GM12878 (cell line): ENCODE data around the gene MAPK8. TPM values are rescaled to one million over a fixed set of nuclear protein-coding genes. Genes with fewer than 3 reads are reported as not detected.

Experiments used
- ATAC-seq: fragments of 200-7000 bp; cut with Tn5 transposase; 3 replicates; pipeline ENCODE4 v1.9.1; 2020; ENCODE audit warnings: mild to moderate bottlenecking, moderate library complexity
- BruUV-seq: library from RNA; stranded (reverse); fragments of 400-500 nt; replicated peaks from 2 replicates; lab custom pipeline; 2021; lab: Mats Ljungman, UMichigan
- CTCF ChIA-PET: fragments of 300-600 bp; sonication (Branson Sonifier 250); formaldehyde crosslinking; extraction: SDS; loops from one replicate; lab custom pipeline; 2021; ENCODE audit warnings: inconsistent platforms; lab: Yijun Ruan, JAX
- POLR2A ChIA-PET: fragments of 350-600 bp; formaldehyde crosslinking; extraction: SDS; loops from one replicate; lab custom pipeline; 2021; ENCODE audit warnings: inconsistent platforms; lab: Charles Lee
- RAD21 ChIA-PET: fragments of 300-600 bp; sonication (Branson Sonifier 250); formaldehyde crosslinking; loops from one replicate; lab custom pipeline; 2023; ENCODE audit warnings: antibody characterized with exemption; ENCODE audit not compliant: unreplicated experiment; lab: Charles Lee
- SMC1A ChIA-PET: fragments of 300-600 bp; sonication (Branson Sonifier 250); formaldehyde crosslinking; loops from one replicate; lab custom pipeline; 2023; ENCODE audit not compliant: unreplicated experiment, uncharacterized antibody; lab: Charles Lee
- DNase-seq: peaks from one replicate; pipeline ENCODE4 v3.0.0-alpha.2; 2011; ENCODE audit warnings: low read depth, low spot score
- FAIRE-seq: peaks from 3 replicates; lab custom pipeline; 2011; peaks lifted over from hg19 to GRCh38; lab: Jason Lieb, UNC
- H2AFZ ChIP-seq: 2 replicates; pipeline ENCODE4 v1.6.0; 2011; ENCODE audit warnings: low read depth, low read length, control low read depth; ENCODE audit not compliant: control insufficient read depth
- H3K27ac ChIP-seq: 2 replicates; pipeline ENCODE4 v1.5.1; 2011; ENCODE audit warnings: control low read depth; ENCODE audit not compliant: control insufficient read depth, insufficient read depth
- H3K27me3 ChIP-seq, 2 experiments: replicated peaks in 1 of 2; 2 replicates each; pipeline versions ENCODE4 v1.6.0 to v1.6.1; 2011; ENCODE audit warnings: low read length in 1 of 2; ENCODE audit not compliant: control insufficient read depth in 2 of 2, insufficient read depth in 2 of 2
- H3K36me3 ChIP-seq, 2 experiments: 2 replicates each; pipeline ENCODE4 v1.5.1; 2011; ENCODE audit warnings: low read length in 1 of 2; ENCODE audit not compliant: control insufficient read depth in 2 of 2, insufficient read depth in 2 of 2
- H3K4me1 ChIP-seq: 2 replicates; pipeline ENCODE4 v1.6.1; 2011; ENCODE audit warnings: mild to moderate bottlenecking, low read length, moderate library complexity, mixed read lengths; ENCODE audit not compliant: control insufficient read depth, insufficient read depth
- H3K4me2 ChIP-seq: 2 replicates; pipeline ENCODE4 v1.6.0; 2011; ENCODE audit warnings: control low read depth; ENCODE audit not compliant: control insufficient read depth, insufficient read depth
- H3K4me3 ChIP-seq: fragments of 200-600 bp; sonication (generic); 2 replicates; pipeline ENCODE4 v1.5.1; 2016
- H3K79me2 ChIP-seq: 2 replicates; pipeline ENCODE4 v1.6.0; 2011; ENCODE audit warnings: low read length; ENCODE audit not compliant: control insufficient read depth, insufficient read depth
- H3K9ac ChIP-seq: 2 replicates; pipeline ENCODE4 v1.8.0; 2011; ENCODE audit warnings: low read length, control low read depth, mixed read lengths; ENCODE audit not compliant: control insufficient read depth, insufficient read depth
- H3K9me3 ChIP-seq: replicated peaks from 3 replicates; pipeline ENCODE4 v1.5.1; 2011; ENCODE audit warnings: mild to moderate bottlenecking, low read length; ENCODE audit not compliant: control insufficient read depth, insufficient read depth
- H4K20me1 ChIP-seq: 2 replicates; pipeline ENCODE4 v1.6.0; 2011; ENCODE audit not compliant: control insufficient read depth, insufficient read depth
- IRF4 ChIP-seq: IDR thresholded peaks from 2 replicates; pipeline ENCODE4 v1.6.1; 2011; ENCODE audit warnings: low read depth, low read length
- NBN ChIP-seq: fragments of 450-650 bp; IDR thresholded peaks from 2 replicates; pipeline ENCODE4 v1.6.1; 2016
- NFIC ChIP-seq: IDR thresholded peaks from 2 replicates; pipeline ENCODE4 v1.6.1; 2012; ENCODE audit warnings: low read depth, mild to moderate bottlenecking, inconsistent platforms, low read length, moderate library complexity
- NFXL1 ChIP-seq: fragments of 450-650 bp; IDR thresholded peaks from 2 replicates; pipeline ENCODE4 v1.6.1; 2017; ENCODE audit warnings: antibody characterized with exemption, mild to moderate bottlenecking, borderline replicate concordance
- RELA ChIP-seq: fragments of 450-650 bp; IDR thresholded peaks from 2 replicates; pipeline ENCODE4 v1.8.0; 2014; ENCODE audit warnings: borderline replicate concordance; ENCODE audit not compliant: partially characterized antibody
- YBX1 ChIP-seq: fragments of 450-650 bp; IDR thresholded peaks from 2 replicates; pipeline ENCODE4 v1.6.1; 2016; ENCODE audit warnings: antibody characterized with exemption
- ZBED1 ChIP-seq: IDR thresholded peaks from 2 replicates; pipeline ENCODE4 v1.6.1; 2016; ENCODE audit warnings: borderline replicate concordance
- ZNF592 ChIP-seq: fragments of 450-650 bp; IDR thresholded peaks from 2 replicates; pipeline ENCODE4 v1.6.1; 2017; ENCODE audit warnings: mild to moderate bottlenecking, moderate library complexity
- ZNF622 ChIP-seq: fragments of 450-650 bp; IDR thresholded peaks from 2 replicates; pipeline ENCODE4 v1.6.1; 2017; ENCODE audit warnings: mild to moderate bottlenecking, inconsistent platforms
- ZSCAN29 ChIP-seq: fragments of 450-650 bp; IDR thresholded peaks from 2 replicates; pipeline ENCODE4 v1.6.1; 2017; ENCODE audit warnings: mild to moderate bottlenecking, moderate library complexity
- WGBS: methylation state at CpG from one replicate; pipeline ENCODE4 v1.1.6; 2016; ENCODE audit warnings: low lambda C conversion rate; ENCODE audit not compliant: insufficient replicate concordance, insufficient coverage; ENCODE audit errors: missing lambda C conversion rate; 5-methylcytosine and 5-hydroxymethylcytosine counted together
- in situ Hi-C: fragments of 300-500 bp; cut with MboI; formaldehyde crosslinking; loops from 9 replicates; pipeline ENCODE4 v1.14.3; 2018; ENCODE audit warnings: mixed read lengths
- intact Hi-C: fragments of 100-400 bp; cut with micrococcal nuclease; formaldehyde crosslinking; loops from one replicate; pipeline ENCODE4 v1.14.2; 2022; ENCODE audit not compliant: unreplicated experiment
- polyA plus RNA-seq, 11 experiments: library from polyadenylated mRNA; depleted of rRNA in 4 of 11; unstranded in 6 of 11; stranded (reverse) in 5 of 11; fragments of >200 nt; fragmentation: Nextera tagmentation in 4 of 11; fragmentation: Illumina TruSeq in 1 of 11; extraction: Ambion mirVana in 4 of 11; extraction: Trizol in 1 of 11; gene quantifications; 1 replicate in 1 of 11; 2 replicates in 10 of 11; pipeline versions ENCODE4 v1.2.1 to v1.2.3, GENCODE V29; 2011 to 2016; ENCODE audit warnings: inconsistent platforms in 2 of 11, missing spikeins in 2 of 11, low read depth in 1 of 11
- total RNA-seq, 4 experiments: library from RNA; depleted of rRNA in 3 of 4; stranded (reverse); fragments of >200 nt in 3 of 4; fragmentation: Illumina TruSeq in 1 of 4; extraction: Trizol in 1 of 4; gene quantifications; 2 replicates each; pipeline versions ENCODE4 v1.2.1 to v1.2.3, GENCODE V29; 2013 to 2021

The MAPK8 gene
- total and polyA plus RNA-seq, 10 of the 15 experiments (the other 5 are each of a cell fraction or from before 2014, with no cell fraction given): 3.9 to 102 (median 40.0) TPM

DNA sequence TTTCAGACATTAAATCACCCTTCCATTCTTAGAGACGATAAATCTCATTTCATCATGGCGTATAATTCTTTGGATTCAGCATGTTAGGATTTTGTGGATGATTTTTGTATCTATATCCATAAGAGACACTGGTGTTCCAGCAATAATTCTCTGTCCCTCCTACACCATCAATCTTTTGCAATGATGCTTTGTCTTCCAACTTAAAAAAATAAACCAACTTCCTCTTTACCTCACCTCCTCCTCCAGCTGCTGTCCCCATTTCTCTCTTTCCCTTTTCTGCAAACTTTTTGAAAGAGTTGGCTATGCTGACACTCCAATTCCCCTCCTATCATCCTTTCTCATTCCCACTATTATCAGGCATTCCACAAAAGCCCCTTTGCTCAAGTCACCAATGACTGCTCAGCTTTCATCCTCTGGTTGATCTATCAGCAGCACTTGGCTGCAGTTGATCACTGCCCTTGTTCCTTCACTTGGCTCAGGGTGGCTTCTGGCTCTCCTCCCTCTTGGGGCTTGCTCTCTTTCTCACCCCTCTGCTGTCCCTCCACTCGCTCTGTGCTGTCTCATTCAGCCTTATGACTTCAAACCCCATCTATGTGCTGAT is 168.4 kb downstream of the MAPK8 start:
- Histone ChIP-seq H3K4me1 (no peaks in the 10 kb centered on the region), H3K9ac (no peak overlapping the region), H3K79me2 (no peaks in the 10 kb centered on the region), H2AFZ (no peak overlapping the region), H3K4me2 (no peak overlapping the region), H3K36me3 (no peaks in the 10 kb centered on the region), H3K27me3 (no peaks in the 10 kb centered on the region; a peak in 1 of 4 replicates), H3K27ac (no peak overlapping the region), H3K4me3 (no peak overlapping the region), H3K9me3 (no peaks in the 10 kb centered on the region), H4K20me1 (no peaks in the 10 kb centered on the region)
- RAD21 ChIA-PET: no interaction called here
- CTCF ChIA-PET: no interaction called here
- in situ Hi-C loops: no loop called here
- 62% methylated on average over 3 of the region's 3 CpGs for WGBS
- SMC1A ChIA-PET: no interaction called here
- no TSS peak for BruUV-seq
- no peak for DNase-seq
- no peak for FAIRE-seq
- intact Hi-C loops: no loop called here
- TF ChIP-seq RELA: no peak
- ATAC-seq: no peak
- POLR2A ChIA-PET: no interaction called here

- no peak for TF ChIP-seq ZSCAN29
- TF ChIP-seq ZNF622: no peak
- TF ChIP-seq ZNF592: no peak
- TF ChIP-seq RELA: no peak
- TF ChIP-seq NFIC: no peak
- TF ChIP-seq NFXL1: no peak
- no peak for TF ChIP-seq IRF4
- TF ChIP-seq NBN: no peak
- no peak for TF ChIP-seq ZBED1
- no peak for TF ChIP-seq YBX1
- TF ChIP-seq, all 136 proteins: peak for 0
- in situ Hi-C loops (no loop called here), intact Hi-C loops (no loop called here)
- ATAC-seq: no peak
- Histone ChIP-seq H3K4me3 (no peak overlapping the region), H2AFZ (no peak overlapping the region), H3K36me3 (no peaks in the 10 kb centered on the region), H4K20me1 (no peaks in the 10 kb centered on the region), H3K79me2 (no peaks in the 10 kb centered on the region), H3K4me1 (no peaks in the 10 kb centered on the region), H3K9ac (no peak overlapping the region), H3K4me2 (no peak overlapping the region), H3K27ac (no peak overlapping the region), H3K9me3 (no peaks in the 10 kb centered on the region), H3K27me3 (no peaks in the 10 kb centered on the region; a peak in 1 of 4 replicates)
- no peak for FAIRE-seq
- POLR2A ChIA-PET: no interaction called here
- SMC1A ChIA-PET: interaction anchor here (1.6 kb wide), 1 partner anchor 117 kb away, joined by 3 read pairs; no protein-coding TSS in a partner anchor
- CTCF ChIA-PET: no interaction called here
- no peak for DNase-seq
- BruUV-seq: no TSS peak
- 14% methylated on average over 4 of the region's 4 CpGs for WGBS
- RAD21 ChIA-PET: interaction anchor here (0.8 kb wide), 1 partner anchor 180 kb away, joined by 3 read pairs; no protein-coding TSS in a partner anchor
These were observed 169.4 kb downstream of the MAPK8 start for GRCh38 chr10:48475943-48476278.
